ENCODE data around the gene ERAS.
A peak's percentile ranks its signal among the peaks of the same experiment; 100 is the strongest.

Gene ERAS, protein sequence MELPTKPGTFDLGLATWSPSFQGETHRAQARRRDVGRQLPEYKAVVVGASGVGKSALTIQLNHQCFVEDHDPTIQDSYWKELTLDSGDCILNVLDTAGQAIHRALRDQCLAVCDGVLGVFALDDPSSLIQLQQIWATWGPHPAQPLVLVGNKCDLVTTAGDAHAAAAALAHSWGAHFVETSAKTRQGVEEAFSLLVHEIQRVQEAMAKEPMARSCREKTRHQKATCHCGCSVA

GRCh38 chrX:48826135-48826875, at the start of gene ERAS:
TSS of gene ERAS (plus strand) at chrX:48826513. CDS start at chrX:48829124, 2,611 bp downstream.
- DNase-seq (ENCODE audit: extremely low spot score), result no peak
- CTCF ChIA-PET, result interaction anchor here (1.0 to 1.6 kb wide), 2 partner anchors 21 to 23 kb away, joined by 3 to 4 read pairs; no protein-coding TSS in a partner anchor
- TF ChIP-seq, protein P1, sequence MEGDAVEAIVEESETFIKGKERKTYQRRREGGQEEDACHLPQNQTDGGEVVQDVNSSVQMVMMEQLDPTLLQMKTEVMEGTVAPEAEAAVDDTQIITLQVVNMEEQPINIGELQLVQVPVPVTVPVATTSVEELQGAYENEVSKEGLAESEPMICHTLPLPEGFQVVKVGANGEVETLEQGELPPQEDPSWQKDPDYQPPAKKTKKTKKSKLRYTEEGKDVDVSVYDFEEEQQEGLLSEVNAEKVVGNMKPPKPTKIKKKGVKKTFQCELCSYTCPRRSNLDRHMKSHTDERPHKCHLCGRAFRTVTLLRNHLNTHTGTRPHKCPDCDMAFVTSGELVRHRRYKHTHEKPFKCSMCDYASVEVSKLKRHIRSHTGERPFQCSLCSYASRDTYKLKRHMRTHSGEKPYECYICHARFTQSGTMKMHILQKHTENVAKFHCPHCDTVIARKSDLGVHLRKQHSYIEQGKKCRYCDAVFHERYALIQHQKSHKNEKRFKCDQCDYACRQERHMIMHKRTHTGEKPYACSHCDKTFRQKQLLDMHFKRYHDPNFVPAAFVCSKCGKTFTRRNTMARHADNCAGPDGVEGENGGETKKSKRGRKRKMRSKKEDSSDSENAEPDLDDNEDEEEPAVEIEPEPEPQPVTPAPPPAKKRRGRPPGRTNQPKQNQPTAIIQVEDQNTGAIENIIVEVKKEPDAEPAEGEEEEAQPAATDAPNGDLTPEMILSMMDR (IDR thresholded peaks at IDR 0.05; ENCODE audit: control extremely low read depth, extremely low read depth, low read depth, missing control alignments), result peak; percentile 33
- POLR2A ChIA-PET, result no interaction called here

GRCh38 chrX:48776818-48777439, 49.4 kb upstream of the ERAS start:
- TF ChIP-seq, protein P1 (IDR thresholded peaks at IDR 0.05; ENCODE audit: control extremely low read depth, extremely low read depth, low read depth, missing control alignments), result no peak
- DNase-seq (ENCODE audit: extremely low spot score), result no peak
- ChIA-PET CTCF (no interaction called here), POLR2A (no interaction called here)

- no peak for DNase-seq (ENCODE audit: extremely low spot score)
- ChIA-PET CTCF (no interaction called here), POLR2A (no interaction called here)
- TF ChIP-seq, protein P1 (IDR thresholded peaks at IDR 0.05; ENCODE audit: control extremely low read depth, extremely low read depth, low read depth, missing control alignments), result no peak
Measured at GRCh38 chrX:48779399-48779798, 46.9 kb upstream of the ERAS start.

DNA sequence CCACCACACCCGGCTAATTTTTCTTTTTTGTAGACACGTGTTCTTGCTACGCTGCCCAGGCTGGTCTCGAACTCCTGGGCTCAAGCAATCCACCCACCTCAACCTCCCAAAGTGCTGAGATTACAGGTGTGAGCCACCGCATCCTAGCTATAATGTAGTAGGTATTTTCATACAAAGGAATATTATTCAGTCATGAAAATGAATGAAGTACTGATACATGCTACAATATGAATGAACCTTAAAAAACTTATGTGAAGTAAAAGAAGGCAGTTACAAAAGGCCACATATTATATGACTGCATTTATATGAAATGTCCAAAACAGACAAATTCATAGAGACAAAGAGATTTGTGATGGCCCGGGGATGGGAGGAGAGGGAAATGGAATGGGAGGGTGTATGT, 44.6 kb upstream of the ERAS start:
- DNase-seq (ENCODE audit: extremely low spot score), result no peak
- POLR2A ChIA-PET, result no interaction called here
- TF ChIP-seq, protein P1 (IDR thresholded peaks at IDR 0.05; ENCODE audit: control extremely low read depth, extremely low read depth, low read depth, missing control alignments), result no peak
- CTCF ChIA-PET, result no interaction called here

- TF ChIP-seq, protein P1 (IDR thresholded peaks at IDR 0.05; ENCODE audit: control extremely low read depth, extremely low read depth, low read depth, missing control alignments), result no peak
- POLR2A ChIA-PET, result no interaction called here
- DNase-seq (ENCODE audit: extremely low spot score), result no peak
- CTCF ChIA-PET, result no interaction called here
Measured at GRCh38 chrX:48782216-48782615, 44.1 kb upstream of the ERAS start.

GRCh38 chrX:48782795-48783194, 43.5 kb upstream of the ERAS start:
- CTCF ChIA-PET, result no interaction called here
- DNase-seq (ENCODE audit: extremely low spot score), result no peak
- TF ChIP-seq, protein P1 (IDR thresholded peaks at IDR 0.05; ENCODE audit: control extremely low read depth, extremely low read depth, low read depth, missing control alignments), result no peak
- POLR2A ChIA-PET, result no interaction called here

Measured in GM10248 (cell line).